ENCODE measurements around the gene PFDN5.

PFDN5 gene
- total RNA-seq, result 13.1 to 14.0 reads per million in 2 donors

GRCh38 chr12:53295070-53295890 lies at the start of gene PFDN5:
PFDN5 (plus strand) TSS chr12:53295542; CDS start chr12:53295568, 26 bp downstream.
- DNase-seq, result peak; percentile 61 to 94 (median 79)

- DNase-seq, result peak; percentile 51 to 80 (median 63)
Measured at GRCh38 chr12:53251477-53252348, 43.6 kb upstream of the PFDN5 start.

GRCh38 chr12:53252349-53252916 lies 42.9 kb upstream of the PFDN5 start:
- no peak for DNase-seq

GRCh38 chr12:53253298-53253697 lies 42.0 kb upstream of the PFDN5 start:
- DNase-seq, result no peak

- peak in 1 of 5 experiments; percentile 34 for DNase-seq
Measured at GRCh38 chr12:53254816-53255545, 40.4 kb upstream of the PFDN5 start.

- DNase-seq, result no peak
Measured at GRCh38 chr12:53255996-53256395, 39.3 kb upstream of the PFDN5 start.

- DNase-seq, result no peak
Measured at GRCh38 chr12:53258541-53259539, 36.5 kb upstream of the PFDN5 start.

- DNase-seq, result no peak
Measured at GRCh38 chr12:53259891-53260290, 35.5 kb upstream of the PFDN5 start.

GRCh38 chr12:53265783-53266182 lies 29.6 kb upstream of the PFDN5 start:
- DNase-seq, result no peak

GRCh38 chr12:53267306-53267998 lies 27.9 kb upstream of the PFDN5 start:
- DNase-seq, result peak in 2 of 5 experiments; percentile 6 to 53

GRCh38 chr12:53267999-53268629 lies 27.2 kb upstream of the PFDN5 start, which contains the start of gene ESPL1:
ESPL1 (plus strand) TSS chr12:53268299; CDS start chr12:53268767, 468 bp downstream.
- peak; percentile 63 to 90 (median 75) for DNase-seq

GRCh38 chr12:53268630-53269562 lies 26.4 kb upstream of the PFDN5 start:
- DNase-seq, result no peak

GRCh38 chr12:53274445-53274844 lies 20.9 kb upstream of the PFDN5 start:
- DNase-seq, result no peak

- DNase-seq, result no peak
Measured at GRCh38 chr12:53276511-53276910, 18.8 kb upstream of the PFDN5 start.

- no peak for DNase-seq
Measured at GRCh38 chr12:53277981-53278380, 17.4 kb upstream of the PFDN5 start.

- DNase-seq, result no peak
Measured at GRCh38 chr12:53279283-53279869, 16.0 kb upstream of the PFDN5 start.

- no peak for DNase-seq
Measured at GRCh38 chr12:53279888-53280498, 15.3 kb upstream of the PFDN5 start.

- no peak for DNase-seq
Measured at GRCh38 chr12:53286448-53286847, 8.9 kb upstream of the PFDN5 start.
